GM21360 (cell line): ENCODE measurements around the gene TMEM252.

Experiments used
- ATAC-seq: cut with Tn5 transposase; IDR thresholded peaks from one replicate; pipeline ENCODE4 v1.9.1; 2021; ENCODE audit warnings: mild to moderate bottlenecking, moderate library complexity; ENCODE audit not compliant: unreplicated experiment

Gene TMEM252

GRCh38 chr9:68545033-68545705, 4.5 kb upstream of the TMEM252 start:
- ATAC-seq = peak; percentile 47

GRCh38 chr9:68541568-68541967, 885 bp upstream of the TMEM252 start:
- ATAC-seq = no peak

- ATAC-seq = no peak
These were observed 2.5 kb downstream of the TMEM252 start for GRCh38 chr9:68538200-68538599.

DNA sequence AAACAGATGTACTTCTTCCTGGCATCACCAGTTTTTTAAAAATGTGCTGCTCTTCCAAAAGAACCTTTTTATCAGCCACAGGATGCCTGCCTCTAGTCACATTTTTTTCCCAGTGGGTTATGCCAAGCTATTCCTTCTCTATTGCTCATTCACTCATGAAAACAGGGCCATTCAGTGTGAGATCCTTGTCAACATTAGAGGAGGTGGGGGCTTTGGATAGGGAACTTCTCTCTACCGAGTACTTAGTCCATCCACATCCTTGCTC, 3.1 kb downstream of the TMEM252 start:
- no peak for ATAC-seq

DNA sequence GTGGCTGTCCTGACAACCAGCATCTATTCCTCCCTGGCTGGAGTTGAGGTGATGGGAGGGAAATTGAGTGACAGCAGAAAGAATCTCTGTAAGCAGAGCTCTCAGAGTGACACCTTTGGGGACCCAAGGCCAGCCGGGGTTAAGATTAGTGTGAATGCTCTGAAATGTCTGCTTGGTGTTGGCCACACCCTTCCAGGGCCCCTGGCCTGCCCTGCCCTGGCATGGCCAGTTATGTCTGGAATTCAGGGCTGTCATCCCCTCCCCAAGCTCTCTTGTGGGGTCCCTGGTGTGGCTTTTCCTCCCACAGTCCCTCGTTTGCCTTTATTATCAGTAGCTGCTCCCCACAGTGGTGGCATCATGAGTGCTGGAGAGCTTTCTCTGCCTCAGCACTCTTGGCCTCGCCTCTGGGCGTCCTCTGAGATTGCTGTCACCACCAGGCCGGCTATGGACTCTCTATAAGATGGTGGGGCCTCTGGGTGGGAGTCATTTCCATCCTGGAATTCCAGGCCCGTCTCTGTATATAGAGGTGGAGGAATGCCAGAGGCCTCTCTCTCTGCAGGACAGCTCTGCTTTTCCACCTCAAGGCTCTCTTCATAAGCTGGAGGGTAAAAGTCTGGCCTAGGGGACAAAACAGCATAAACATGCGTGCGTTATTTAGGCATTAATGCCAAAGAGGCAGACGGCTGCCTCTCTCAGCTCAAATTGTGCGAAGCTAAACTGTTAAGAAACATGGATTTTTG, 3.6 kb downstream of the TMEM252 start:
- ATAC-seq = no peak

GRCh38 chr9:68533678-68534077, 7.0 kb downstream of the TMEM252 start:
- ATAC-seq = no peak

GRCh38 chr9:68532131-68532530, 8.6 kb downstream of the TMEM252 start:
- ATAC-seq = no peak

- ATAC-seq = no peak
These were observed 10.1 kb downstream of the TMEM252 start for GRCh38 chr9:68530618-68531017.

DNA sequence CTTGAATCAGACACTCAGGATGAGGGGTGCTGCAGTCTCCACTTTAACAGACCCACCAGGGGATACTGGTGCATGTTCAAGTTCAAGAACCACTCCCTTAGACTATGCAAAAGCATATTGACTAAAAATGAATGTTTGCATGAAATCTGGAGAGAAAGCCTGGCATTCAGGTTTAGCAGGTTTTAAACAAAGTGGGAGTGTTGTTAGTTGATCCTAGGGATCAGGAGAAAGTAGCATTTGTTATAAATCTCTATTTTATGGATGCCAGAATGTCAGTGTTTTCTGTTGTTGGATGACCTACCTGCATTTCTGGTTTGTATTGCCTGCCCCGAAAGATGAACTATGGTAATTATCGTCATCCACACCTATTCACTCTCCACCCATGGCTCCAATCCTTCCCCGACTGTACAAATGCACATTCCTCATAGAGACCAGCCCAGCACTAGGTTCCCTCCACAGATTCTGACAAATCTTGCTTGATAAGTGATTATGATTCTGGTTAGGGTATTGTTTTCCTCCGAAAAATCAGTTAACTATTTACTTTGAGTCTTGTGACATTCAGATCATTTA, 17.2 kb downstream of the TMEM252 start:
- ATAC-seq = no peak

- no peak for ATAC-seq
These were observed 17.7 kb downstream of the TMEM252 start for GRCh38 chr9:68522954-68523353.

GRCh38 chr9:68522131-68522530, 18.6 kb downstream of the TMEM252 start:
- ATAC-seq = no peak

DNA sequence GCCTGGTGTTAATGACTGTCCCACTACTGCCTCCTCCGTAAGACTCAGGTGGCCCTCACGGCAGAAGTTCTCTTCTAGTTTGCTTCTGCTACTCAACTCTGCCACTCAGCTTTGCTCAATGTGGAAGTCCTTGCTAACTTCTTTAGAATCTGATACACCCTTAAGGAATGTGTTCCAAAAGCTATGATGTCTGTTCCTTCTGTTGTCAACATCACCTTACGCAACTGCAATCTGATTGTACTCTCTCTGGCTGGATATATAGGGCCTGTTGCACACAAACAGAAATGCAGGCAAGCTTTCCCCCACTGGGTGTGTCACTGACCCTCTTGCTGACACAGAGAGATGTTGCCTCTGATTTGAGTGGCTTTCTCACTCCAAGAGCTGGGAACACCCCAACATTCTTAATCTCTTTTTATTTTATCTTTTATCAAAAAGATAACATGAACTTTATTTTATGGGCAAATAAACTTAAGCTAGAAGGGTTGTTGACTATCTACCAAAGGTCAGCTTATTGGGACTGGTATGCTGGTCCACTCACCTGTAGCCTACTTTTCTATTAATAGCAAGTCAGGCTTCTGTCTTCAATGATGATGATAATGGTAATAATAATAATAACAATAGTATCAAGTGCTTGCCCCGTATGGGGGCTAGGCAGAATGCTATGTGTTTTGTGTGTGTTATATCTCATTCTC, 25.2 kb downstream of the TMEM252 start:
- ATAC-seq = no peak

GRCh38 chr9:68513981-68514380, 26.7 kb downstream of the TMEM252 start:
- ATAC-seq = no peak

- ATAC-seq = no peak
These were observed 27.3 kb downstream of the TMEM252 start for GRCh38 chr9:68513385-68513784.

- ATAC-seq = no peak
These were observed 31.0 kb downstream of the TMEM252 start for GRCh38 chr9:68509689-68510088.

- ATAC-seq = no peak
These were observed 32.1 kb downstream of the TMEM252 start for GRCh38 chr9:68508547-68508946.

- ATAC-seq = no peak
These were observed 32.9 kb downstream of the TMEM252 start for GRCh38 chr9:68507806-68508145.

DNA sequence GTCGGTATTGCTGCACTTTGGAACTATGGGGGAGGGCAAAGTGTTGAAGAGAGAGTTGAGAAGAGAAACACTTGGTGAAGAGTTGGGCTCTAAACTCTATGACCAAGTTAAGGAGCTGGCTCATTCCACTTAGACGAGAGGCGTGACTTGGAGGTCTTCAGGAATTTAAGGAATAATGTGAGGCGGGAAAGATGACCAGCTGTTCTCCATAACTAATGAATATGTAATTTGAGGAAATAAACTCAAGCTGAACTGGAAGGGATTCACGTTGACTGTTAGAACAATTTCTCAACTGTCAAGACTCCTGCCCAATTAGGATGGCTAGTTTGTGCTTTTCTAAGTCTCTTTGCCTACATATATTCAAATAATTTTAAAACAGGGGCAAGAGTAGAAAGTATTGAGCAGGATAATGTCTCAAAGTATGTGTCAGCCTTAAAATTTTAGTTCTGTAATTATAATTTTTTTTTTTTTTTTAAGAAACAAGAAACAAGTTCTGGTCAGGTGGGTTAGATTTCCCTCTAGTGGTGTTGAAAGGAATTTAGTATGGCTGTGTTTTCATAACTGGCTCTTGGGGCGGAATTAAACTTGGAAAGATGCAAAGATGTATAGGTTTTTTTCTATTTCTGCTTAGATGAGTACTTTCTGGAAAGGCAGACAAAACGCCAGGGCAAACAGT, 33.4 kb downstream of the TMEM252 start:
- no peak for ATAC-seq

GRCh38 chr9:68506551-68506950, 34.1 kb downstream of the TMEM252 start:
- no peak for ATAC-seq

DNA sequence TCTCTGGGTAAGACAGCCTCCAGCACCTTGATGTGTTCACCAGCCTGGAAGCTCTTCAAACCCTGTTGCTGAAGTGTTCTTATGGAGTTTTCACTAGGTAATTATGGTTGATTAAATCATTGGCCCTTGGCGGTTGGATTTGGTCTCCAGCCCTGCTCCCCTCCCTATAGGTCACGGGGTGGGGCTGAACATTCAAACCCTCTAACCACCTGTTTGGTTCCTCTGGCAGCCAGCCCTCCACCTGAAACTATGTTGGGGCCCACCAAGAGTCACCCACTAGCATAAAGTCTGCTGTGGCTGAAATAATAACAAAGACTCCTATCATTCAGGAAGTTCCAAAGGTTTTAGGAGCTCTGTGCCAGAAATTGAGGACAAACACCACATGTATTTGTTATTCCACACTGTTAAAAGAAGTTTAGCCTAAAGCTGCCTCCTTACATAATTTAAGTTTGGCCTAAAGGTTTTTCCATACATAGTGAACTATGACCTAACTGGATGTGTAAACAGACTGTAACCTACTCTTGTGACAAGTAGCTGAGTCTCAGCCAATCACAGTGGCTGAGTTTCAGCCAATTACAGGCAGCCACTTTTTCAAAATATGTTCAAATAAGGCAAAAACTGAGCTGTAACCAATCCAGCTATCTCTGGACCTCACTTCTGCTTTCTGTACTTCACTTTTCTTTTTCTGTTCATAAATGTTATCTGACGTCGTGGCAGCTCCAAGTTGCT, 34.8 kb downstream of the TMEM252 start:
- ATAC-seq = no peak

DNA sequence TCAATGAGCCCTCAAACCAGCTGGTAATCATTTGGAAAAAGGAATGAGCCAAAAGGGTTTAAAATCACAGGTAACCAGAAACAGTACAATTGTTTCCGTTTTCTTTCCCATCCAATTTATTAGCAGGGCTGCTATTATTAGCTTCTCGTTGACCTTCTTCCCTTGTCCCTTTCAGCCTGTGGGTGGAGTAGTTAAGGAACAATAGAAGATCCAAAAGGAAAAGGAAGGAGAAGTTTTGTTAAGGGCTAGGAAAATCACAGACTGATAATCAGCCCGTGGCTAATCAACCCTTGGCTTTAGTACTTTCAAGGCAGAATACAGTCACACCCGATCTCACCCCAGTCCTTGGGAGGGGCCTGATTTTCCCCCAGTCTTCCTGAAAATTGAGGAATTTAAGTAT, 38.4 kb downstream of the TMEM252 start:
- no peak for ATAC-seq
